ENCODE measurements around the gene ADAMTS12.

Gene ADAMTS12

DNA sequence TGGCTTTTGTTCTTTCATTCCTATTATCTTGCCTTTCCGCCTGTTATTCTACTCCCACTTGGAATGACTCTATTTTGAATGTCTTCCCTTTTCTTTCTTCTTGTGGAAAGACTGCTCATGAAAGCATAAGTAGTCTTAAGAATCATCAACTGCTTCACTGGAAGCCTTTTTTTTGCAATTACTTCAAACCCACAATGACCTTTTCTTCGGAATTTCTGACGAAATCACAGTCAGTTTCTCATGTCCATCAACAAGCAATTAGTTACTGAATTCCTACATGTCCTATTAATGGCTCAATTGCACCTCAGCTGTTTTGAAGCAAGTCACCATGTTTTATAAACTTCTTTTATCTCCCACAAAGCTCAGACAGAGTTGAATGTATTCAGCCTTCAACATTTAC, 254.8 kb downstream of the ADAMTS12 start:
- FAIRE-seq: no peak

DNA sequence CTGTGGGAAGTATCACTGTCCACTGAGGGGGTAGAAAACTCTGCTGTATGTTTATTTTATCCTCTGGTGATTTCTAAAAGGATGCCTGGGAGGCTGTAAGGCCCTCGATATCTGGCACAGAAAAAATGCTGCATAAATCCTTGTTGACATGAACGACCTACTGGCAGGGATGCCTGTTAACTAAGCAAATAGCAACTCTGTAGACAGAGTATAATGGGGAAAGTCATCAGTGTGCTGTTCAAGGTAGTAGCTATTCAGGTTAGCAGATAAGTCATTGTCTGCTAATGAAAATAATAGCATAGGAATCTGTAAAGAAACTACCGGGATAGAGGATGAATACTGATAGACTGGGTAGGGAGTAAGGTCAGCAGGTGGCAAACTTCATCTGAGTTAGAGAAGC, 256.2 kb downstream of the ADAMTS12 start:
- no peak for FAIRE-seq

DNA sequence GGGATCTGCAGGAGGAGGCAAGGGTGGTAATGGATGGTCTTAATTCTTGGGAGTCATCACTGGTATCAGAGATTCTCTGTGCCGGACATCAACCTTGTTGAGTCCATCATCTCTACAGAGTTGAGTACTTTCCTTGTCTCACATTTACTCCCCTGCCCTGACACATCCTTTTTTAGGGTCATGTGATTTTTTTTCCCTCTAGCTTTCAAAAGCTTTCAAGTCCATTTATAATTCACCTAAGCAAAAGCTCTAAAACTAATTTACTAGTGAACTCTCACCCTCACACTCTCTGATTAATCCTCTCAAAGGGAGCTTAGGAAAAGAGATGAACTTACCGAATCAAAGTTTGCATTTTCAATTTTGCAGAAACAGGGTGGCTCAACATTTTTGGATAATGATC, 258.1 kb downstream of the ADAMTS12 start:
- FAIRE-seq: no peak

DNA sequence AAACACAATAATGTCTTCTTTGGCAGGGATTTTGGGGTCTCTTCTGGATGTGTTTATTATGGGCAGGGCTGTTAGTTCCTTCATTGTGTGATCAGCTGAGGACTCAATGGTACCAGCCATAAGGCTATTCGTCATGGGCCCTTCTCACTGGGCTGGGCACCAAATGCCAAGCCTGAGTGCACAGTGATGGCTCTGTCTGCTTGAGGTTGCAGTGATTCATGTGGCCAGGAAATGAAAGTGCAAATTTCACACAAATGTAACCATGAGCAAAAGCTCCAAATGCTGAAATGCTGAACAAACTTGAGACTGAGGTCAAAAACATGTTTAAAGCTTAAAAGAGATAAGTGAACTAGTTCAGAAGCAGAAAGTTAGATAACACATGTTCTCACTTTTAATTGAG, 260.0 kb downstream of the ADAMTS12 start:
- no peak for FAIRE-seq

DNA sequence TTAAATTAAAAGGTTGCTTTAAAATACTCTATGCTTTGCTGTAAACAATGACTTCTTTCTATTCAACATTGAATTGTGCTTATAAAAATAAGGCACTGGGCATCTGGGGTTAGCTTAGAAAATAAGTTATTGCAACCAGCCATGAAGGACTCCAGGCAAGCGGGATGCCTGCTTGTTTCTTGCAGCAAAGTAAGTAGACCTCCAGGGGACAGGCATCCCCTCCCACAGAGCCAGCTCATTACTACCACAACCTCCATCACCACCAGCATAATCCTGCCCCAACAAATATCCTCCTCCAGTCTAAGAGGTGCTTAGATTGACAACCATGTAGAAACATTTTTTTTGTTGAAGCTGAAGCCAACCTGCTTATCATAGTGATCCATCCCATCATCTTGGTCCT, 260.7 kb downstream of the ADAMTS12 start:
- FAIRE-seq: no peak

DNA sequence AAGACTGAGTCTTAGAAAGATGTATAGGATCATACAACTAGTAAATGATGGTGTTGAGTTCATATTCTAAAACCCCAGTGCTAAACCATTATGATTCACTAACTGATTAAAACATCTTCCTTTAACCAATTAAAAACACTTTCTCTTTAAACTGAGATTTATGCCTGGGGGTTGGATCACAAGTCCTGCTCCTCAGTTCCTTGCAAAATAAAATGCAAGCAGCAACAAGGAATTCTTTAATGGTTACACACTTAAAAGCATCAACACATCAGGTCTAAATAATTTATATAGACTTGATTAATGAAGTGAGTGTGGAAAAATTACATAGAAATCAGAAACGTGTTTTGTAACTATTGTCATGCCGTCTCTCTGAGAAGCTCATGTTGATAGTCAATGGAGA, 261.8 kb downstream of the ADAMTS12 start:
- no peak for FAIRE-seq

DNA sequence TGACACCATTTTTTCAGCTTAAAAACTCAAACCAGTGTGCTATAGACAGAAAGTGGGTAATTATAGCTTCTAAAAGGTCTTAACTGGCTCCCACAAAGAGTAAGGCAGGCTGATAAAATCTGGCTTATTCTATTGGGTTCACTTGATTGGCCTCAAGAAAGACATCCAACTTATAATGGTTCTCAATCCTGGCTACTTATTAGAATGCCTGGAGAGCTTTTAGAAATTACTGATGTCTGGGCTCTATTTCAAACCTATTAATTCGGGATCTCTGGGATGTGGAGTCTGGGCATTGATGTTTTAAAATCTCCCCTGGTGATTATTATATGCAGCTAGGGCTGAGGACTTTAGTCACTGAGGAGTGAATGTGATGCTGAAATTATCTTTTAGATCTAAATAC, 263.0 kb downstream of the ADAMTS12 start:
- FAIRE-seq: no peak

DNA sequence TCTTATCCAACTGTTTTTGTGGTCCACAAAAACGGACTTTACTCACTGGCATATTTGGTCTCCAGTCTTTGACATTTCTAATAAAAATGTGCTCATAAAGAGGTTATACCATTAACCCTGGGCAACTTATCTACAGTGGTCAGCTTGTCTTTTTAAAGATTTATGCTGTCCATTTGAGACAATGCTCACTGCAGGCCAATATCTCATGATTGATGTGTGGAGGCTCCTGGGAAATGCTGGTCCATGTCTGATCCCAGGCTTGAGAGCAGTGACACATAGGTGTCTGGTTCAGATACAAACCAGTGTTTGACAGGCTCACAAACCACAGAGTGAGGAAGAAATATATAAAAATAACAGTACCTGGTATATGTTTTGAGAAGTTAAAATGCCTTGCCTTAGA, 270.3 kb downstream of the ADAMTS12 start:
- no peak for FAIRE-seq

DNA sequence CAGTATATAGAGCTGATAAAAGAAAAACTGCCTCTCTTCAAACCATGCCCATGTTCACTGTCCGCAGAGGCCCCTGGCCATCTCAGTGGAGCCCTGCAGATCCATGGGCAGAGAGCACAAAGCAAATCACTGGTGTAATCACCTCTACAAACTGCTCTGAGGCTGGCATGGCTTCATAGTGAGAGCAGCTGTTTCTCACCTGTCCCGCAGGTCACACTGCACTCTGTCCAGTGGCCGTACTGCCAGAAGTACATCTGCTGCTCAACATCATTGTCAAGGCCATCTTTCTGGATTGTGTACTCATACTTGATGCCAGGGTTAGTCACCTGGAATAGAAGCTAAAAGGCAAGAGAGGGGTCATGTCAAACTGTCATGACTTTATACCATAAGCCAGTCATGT, 277.8 kb downstream of the ADAMTS12 start:
- FAIRE-seq: no peak

DNA sequence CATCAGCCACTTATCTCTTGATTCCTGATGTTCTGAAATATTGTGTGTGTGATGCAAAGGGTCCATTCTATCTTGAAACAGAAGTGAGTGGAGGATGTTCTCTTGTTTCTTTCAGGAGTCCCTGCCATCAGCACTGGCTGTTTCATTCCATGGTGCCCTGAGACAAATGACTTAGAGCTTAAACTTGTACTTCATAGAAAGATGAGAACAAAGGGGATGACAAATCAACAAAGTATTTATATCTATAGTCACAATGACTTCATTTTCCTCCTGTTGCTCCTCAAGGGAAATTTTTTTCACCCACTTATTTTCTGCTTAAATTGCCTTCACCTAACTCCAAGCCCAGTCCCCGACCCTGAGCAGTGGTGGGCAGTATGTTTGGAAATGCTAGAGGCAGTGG, 279.4 kb downstream of the ADAMTS12 start:
- FAIRE-seq: no peak

DNA sequence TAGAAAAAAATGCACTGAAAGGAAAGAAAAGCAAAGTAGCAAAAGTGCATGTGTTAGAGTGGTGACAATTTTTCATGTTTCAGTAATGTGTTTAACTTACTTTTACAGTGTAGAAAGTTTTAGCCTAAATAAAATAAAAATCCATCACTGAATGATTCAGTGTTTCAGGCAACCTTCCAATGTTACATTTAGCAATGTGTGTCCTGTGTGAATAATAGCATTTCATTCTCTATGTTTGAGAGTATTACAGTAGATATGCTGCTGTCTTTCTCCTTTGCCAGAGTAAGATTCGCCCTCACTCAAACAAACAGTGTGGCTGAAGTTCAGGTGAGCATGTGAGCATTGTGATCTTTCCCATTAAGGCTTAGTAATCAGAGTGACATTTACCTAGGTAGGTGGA, 279.9 kb downstream of the ADAMTS12 start:
- no peak for FAIRE-seq

DNA sequence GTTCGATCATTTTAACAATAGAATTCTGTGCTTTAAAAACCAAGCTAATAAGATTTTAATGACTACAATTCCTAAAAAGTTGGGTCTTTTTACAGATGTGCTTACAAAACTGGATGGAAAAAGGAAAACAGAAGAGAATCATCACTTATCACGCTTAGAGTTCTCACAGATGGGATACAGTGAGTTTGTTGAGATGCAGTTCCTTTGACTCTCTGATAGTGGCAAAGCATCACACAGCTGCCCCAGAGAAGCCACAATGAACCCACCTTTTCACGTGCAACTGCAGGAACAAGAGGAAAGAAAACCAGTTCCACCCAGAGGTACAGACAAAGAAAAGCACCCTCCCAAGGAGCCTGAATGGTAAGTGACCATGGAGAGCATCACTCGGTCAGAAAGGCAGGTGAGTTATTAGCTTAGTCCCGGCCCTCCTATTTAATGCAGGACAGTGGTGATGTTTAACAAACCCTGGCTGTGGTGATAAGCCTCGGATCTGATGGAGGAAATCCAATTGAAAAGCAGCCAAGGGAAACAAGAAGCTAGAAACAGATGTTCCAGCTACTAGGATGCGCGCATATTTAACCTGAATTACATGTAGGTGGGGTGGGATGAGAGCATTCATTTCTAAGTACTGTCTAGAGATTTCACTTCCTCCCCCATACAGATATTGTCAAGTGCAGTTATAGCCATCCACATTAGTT, 283.3 kb downstream of the ADAMTS12 start:
- no peak for FAIRE-seq

DNA sequence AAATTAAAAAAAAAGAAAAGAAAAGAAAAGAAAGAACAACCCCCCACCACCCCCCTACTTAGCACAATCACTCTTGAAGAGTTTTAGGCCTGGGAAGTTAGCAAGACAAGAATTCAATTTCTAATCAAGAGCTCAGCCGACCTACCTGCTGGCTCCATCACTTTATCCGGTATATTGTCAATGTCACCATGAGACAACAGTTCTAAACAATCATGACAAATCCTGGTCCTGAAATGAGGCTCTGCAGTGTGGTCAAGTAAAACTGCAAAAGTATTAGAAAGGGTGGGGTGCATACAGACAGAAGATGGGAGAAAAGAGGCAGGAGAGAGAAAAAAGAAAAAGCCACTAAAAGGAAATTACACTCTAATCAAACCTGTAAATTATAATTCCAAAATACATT, 287.3 kb downstream of the ADAMTS12 start:
- FAIRE-seq: no peak

DNA sequence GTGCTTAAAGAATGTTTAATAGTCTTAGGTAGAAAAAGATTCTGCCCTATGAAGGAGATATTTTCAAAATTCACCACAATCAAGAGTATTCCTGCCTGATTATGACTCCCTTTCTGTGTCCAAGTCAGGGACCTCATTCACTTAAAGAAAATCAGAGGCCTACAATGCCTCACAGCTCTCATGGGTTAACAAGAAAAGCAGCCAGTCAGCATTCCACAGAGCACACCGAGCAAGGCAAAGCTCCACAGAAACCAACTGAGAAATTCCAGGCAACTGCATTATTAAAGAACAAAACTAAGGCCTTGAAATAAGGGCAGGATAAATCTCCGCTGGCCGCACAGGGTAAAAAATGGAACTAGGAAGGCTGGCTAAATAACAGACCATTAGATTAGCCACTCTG, 289.9 kb downstream of the ADAMTS12 start:
- no peak for FAIRE-seq

DNA sequence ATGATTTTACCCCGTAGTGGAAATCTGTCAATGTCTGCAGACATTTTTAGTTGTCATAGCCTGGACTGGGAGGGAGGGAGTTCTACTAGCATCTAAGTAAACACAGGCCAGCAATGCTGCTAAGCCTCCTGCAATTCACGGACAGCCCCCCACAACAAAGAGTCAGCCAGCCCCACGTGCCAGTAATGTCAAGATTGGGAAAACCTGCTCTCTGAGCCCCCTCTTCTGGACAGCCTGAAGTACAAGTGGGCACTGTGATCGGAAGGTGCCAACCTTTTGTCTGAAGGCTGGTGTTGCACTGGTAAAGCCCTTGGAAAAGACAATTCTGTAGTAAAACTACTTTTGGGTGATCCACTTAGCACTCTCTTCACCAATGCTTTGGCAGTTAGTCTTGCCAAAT, 296.5 kb downstream of the ADAMTS12 start:
- FAIRE-seq: no peak

DNA sequence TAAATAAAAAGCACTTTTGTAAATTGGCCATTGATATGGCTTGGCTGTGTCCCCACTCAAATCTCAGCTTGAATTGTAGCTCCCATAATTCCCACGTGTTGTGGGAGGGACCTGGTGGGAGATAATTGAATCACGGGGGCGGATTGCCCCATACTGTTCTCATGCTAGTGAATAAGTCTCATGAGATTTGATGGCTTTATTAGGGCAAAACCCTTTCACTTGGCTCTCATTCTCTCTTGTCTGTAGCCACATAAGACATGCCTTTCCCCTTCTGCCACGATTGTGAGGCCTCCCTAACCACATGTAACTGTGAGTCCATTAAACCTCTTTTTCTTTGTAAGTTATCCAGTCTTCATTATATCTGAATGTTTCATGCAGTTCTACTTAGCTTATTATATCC, 297.8 kb downstream of the ADAMTS12 start:
- no peak for FAIRE-seq

DNA sequence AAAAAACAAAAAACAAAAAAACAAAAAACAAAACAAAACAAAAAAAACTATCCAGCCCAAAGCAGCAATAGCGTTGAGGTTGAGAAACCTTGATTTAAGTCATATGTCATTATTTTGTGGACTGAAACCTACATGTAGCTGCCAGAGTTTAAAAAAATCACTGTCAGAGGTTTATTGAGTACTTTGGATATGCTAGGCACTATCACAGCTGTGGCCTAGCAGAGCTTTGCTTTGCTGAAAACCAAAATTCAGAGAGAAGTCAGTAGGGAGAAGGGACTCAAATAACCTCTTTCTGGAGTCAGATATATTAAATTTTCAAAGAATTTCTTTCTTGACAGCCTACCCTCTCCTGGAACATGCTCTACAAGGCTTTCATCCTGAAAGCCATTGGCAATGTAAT, 299.5 kb downstream of the ADAMTS12 start:
- FAIRE-seq: no peak

DNA sequence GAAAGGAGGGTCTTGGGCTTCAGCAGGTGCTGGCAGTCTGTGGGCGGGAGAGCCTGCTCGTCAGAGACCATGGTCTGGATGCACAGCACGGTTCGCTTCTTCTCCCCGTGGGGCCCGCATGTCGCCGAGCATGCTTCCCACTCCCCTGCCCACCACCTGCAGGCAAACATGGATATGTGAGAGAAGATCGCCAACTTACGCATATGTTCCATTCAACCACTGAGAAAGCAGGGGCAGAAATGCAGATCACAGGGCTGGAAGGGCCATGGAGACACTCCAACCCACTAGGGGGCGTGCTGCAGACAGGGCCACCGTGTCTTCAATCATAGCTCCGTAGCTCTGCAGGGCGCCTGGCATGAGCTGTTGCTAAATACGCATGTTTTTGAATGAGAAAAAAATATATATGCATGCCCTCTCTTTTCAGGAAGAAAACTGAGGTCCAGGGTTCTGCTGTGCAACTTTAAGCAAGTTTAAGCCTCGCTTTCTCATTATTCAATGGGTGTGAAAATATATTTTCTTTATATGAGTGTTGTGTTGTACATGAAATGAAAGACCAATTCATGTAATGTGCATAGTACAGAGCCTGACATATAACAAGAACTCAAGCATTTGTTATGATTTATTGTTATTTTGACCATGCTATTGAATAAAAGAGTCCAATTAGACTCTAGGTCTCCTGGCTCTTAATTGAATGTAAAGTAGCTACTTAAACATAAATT, 303.0 kb downstream of the ADAMTS12 start:
- no peak for FAIRE-seq

DNA sequence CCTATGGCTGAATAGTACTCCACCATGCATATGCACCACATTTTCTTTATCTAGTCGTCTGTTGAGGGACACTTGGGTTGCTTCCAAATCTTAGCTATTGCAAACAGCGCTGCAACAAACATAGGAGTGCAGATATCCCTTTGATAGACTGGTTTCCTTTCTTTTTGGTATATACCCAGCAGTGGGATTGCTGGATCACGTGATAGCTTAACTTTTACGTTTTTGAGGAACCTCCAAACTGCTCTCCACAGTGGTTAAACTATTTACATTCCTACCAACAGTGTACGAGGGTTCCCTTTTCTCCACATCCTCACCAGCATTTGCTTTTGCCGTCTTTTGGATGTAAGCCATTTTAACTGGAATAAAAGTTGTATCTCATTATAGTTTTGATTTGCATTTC, 308.5 kb downstream of the ADAMTS12 start:
- FAIRE-seq: no peak

DNA sequence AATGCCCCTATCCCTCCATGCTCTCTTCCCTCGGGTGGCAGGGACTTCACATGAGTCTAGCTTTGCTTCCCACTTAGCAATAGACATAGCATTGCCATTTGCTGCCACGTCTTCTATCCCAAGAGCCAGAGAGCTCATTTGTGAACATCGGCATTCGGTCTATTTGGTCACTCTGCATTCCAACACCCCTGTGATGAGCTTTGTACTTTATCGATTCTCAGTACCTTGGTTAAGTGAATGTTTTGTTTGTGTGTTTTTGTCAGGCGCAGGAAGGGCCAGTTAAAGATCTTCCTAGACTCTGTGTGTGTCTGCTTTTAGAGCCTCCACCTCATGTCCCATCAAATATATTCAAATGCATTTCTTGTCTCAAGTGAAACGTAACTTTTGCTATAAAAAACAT, 309.4 kb downstream of the ADAMTS12 start:
- FAIRE-seq: no peak

DNA sequence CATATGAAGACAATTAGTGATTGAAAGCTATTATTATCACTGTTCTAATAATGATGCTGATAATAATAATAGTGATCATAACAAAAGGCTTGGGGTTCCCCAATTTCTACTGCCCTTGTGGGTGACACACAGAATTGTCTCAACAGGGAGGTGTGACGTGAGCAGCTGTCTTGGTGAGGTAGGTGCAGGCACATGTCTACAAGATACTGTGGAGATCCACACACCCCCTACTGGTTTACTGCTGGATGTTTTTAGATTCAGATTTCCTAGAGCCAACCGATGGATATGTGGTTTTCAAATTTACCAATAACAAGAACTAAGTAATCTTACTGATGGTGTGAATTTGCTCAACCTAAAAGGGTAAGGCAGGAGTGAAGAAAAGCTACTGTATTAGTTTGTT, 312.0 kb downstream of the ADAMTS12 start:
- no peak for FAIRE-seq

DNA sequence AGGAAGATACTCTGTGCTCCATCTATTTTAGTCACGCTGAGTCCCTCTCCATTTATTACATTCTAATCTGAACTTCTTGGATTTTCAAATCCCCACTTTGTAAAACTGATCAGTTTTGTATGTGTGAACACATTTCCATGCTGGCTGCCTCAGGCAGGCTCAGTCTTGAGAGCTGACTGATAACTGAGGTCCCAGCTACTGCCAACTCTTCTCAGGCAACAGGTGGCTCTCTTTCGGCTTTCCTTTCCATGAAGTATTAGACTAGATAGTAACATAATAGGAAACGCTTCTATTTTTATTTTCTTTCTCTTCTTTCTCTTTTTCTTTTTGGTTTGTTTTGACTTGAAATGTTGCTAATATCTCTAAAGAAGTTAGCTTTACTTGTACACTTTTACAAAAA, 312.6 kb downstream of the ADAMTS12 start:
- FAIRE-seq: no peak

DNA sequence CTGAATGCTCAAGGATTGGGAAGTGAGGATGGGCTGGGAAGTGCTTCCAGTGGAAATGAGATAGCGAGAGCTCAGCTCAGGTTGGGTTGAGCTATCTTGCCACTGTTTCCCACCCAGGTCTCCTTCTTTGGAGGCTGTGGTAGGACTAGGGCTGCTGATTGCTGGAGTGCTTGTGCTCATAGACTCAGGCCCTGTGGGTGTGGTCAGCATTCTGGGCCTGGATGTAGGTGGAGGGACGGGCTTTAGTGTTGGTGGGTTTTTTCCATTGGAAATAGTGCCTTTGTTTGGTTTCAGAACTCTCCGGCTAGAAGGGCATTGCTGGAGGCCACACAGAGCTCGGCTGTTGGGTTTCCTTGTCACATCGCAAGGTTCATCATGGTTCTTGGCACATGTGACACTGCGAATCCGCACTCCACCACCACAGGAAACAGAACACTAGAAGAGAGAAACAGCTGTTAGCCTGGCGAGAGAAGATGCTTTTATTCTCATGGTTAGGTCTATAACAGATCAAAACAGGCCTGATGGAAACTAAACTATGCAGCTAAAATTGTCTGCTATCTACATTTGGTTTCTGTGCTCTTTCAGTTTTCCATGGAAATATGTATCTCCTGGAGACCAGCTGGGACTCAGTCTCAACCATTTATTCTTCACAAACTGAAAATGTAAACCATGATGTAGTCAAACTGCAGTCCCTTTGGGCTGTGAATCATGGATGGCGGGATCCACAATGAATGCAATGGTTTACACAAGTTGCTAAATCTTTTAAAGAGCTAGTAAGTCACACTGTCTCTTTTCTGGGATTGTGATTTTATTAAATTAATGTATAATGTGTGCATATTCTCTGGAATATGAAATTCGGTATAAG, 314.8 kb downstream of the ADAMTS12 start:
- no peak for FAIRE-seq

DNA sequence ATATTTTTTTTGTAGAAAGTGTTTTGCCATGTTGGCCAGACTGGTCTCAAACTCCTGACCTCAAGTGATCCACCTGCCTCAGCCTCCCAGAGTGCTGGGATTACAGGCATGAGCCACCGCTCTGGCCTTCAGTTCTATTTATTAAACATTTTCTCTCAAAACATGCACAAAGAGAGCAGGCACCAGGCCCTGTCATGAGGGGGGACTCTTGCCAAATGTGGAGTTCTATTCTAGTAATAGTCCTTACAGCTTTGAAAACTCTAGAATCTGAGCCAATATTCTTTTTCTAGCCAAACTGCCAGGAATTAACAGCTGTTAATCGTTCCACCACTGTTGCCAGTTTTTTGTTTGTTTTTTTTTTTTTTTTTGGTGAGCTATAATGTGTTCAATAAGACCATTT, 326.5 kb downstream of the ADAMTS12 start:
- FAIRE-seq: no peak

Measured in islet of Langerhans (tissue), 1 donor.